Right renal cortex interstitium (tissue), 3 donors: ENCODE data around the gene NOL7. TPM values are rescaled to one million over a fixed set of nuclear protein-coding genes. Genes with fewer than 3 reads are reported as not detected.
A peak's percentile ranks its signal among the peaks of the same experiment; 100 is the strongest.

Experiments used
- DNase-seq, 3 donors: peaks; one replicate each; pipeline ENCODE4 v3.0.0-alpha.2; 2013; ENCODE audit warnings: low read depth in 3 of 3, low spot score in 2 of 3
- polyA plus RNA-seq, 3 donors: library from polyadenylated mRNA; unstranded; fragments of 120-200 nt; gene quantifications; one replicate each; pipeline ENCODE4 v1.2.1, GENCODE V29; 2013; ENCODE audit not compliant: insufficient read length in 3 of 3

Gene NOL7
- polyA plus RNA-seq: 100 to 1,000 TPM in 1 of 3 donors, 10 to 100 TPM in 2; 94.6 to 101 (median 97.3) TPM

DNA sequence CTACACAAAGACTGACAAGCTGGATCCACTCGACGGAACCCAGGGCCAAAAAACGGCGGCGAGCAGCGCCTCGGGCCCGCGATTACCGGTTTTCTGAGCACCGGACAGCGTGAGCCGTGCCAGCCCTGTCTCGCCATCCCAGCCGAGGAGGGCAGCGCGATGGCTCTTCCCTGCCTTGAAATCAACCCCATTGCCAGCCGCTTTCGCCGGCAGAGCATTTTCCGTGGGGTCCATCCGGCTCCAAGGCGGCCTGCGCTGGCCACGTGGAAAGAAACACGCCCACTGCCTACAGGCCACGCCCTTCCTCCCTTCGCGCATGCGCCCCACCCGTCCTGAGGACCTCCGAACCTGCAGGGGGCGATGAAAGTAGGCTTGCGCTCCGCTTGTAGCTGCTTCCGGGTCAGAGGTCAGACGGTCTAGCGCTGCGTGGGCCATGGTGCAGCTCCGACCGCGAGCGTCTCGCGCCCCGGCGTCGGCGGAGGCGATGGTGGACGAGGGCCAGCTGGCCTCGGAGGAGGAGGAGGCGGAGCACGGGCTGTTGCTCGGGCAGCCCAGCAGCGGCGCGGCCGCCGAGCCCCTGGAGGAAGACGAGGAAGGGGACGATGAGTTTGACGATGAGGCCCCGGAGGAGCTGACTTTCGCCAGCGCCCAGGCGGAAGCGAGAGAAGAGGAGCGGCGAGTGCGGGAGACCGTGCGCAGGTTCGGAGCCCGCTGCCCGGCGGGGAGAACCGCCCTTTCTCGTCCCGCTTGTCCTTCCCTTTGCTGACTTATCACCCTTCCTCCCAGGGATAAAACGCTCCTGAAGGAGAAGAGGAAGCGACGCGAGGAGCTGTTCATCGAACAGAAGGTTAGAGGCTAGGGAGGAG is at the start of gene NOL7:
TSS of gene NOL7 (plus strand) at position 410 of the 866 bp plus-strand sequence. CDS start at position 434, 24 bp downstream.
- peak; percentile 96 to 97 (median 96) for DNase-seq

- DNase-seq: no peak
Observed at GRCh38 chr6:13565921-13566320, 49.2 kb upstream of the NOL7 start.

DNA sequence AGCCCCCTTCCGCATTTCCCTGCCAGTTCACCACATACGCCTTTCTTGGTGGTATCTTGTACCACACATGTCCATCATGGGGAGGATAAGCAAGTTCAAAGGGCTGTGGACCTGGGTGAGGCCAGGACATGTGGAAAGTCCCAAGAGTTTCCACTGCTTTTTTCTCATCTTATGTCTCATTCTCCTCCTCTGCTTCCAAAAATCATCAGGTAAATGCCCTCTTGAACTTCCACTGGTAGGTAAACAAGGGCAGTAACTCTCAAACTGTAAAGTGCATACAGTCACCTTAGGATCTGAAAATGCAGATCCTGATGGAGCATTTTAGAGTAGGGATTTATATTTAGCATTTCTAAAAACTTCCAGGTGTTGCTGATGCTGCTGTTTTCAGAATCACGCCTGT is 48.6 kb upstream of the NOL7 start:
- no peak for DNase-seq

- no peak for DNase-seq
Observed at GRCh38 chr6:13568970-13569369, 46.2 kb upstream of the NOL7 start.

GRCh38 chr6:13572240-13572639 is 42.9 kb upstream of the NOL7 start:
- DNase-seq: no peak

- no peak for DNase-seq
Observed at GRCh38 chr6:13572951-13573654, 42.0 kb upstream of the NOL7 start.

- peak in 1 of 3 donors; percentile 21 for DNase-seq
Observed at GRCh38 chr6:13573669-13574110, 41.4 kb upstream of the NOL7 start.

DNA sequence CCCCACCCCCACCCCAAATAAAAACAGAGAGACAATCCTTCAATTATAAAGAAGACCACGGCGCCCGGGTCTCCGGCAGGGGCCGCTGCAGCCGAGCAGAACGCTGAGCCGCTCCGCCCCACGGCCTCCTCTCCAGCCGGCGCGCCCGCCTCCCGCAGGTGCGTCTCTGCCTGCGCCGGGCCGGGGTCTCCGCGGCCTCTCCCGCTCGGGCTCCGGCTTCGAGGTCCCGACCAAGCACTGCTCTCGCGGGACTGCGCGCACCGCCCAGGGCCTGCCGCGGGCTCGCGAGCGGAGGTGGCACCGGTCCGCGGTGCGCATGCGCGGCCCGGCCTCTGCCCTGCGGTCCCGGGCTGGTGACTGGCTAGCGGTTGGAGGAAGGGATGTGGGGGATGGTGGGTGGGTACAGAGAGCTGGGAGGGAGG is 41.0 kb upstream of the NOL7 start:
- peak; percentile 84 to 90 (median 85) for DNase-seq

DNA sequence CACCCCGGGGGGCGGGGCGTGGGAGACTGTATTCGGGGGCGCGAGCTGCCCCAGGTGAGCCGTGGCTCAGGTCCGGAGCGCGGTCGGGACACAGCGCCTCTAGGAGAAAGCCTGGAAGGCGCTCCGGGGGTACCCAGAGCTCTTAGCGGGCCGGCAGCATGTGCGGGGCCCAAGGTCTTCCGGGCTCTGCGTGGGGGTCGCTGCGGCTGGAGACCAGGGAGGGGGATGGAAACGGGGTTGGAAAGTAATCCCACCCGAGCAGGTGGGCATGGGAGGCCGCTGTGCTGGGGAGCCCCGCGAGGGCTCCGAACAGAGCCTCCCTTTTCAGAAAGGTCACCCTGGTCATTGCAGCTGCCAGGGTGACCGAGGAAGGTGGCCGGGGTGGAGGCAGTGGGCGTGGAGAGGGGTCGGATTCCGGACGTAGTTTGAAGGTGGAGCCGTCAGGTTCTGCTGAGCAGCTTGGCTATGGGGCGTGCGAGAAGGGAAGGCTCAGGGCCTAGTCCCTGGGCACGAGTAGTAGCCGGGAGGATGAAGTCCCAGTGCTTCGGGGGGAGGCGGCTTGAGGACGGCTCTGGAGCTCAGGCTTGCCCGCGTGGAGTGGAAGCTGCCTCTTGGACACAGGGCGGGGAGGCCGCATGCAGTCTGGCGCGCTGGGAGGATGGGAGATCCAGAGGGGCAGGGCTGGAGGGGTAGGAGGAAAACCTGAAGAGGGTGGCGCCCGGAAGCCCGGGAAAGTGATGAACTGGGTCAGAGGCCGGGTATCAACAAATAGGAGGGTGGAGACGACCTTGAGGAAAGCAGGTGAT is 40.4 kb upstream of the NOL7 start, which contains the start of gene SIRT5:
TSS of gene SIRT5 (plus strand) at position 31 of the 806 bp plus-strand sequence. CDS start 9,510 bp downstream, outside the sequence.
- DNase-seq: peak; percentile 61 to 74 (median 67)

- no peak for DNase-seq
Observed at GRCh38 chr6:13575377-13575775, 39.8 kb upstream of the NOL7 start.

- DNase-seq: no peak
Observed at GRCh38 chr6:13576017-13576416, 39.1 kb upstream of the NOL7 start.

DNA sequence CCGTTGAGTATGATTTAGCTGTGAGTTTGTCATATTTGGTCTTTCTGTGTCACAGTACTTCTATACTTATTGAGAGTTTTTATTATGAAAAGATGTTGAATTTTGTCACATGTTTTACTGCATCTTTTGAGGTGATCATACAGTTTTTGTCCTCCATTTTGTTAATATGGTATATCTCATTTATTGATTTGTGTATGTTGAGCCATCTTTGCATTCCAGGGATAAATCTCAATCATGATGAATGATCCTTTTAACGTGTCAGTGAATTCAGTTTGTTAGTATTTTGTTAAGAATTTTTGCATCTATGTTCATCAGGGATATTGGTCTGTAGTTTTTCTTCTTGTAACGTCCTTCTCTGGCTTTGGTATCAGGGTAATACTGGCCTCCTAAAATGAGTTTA is 37.2 kb upstream of the NOL7 start:
- no peak for DNase-seq

DNA sequence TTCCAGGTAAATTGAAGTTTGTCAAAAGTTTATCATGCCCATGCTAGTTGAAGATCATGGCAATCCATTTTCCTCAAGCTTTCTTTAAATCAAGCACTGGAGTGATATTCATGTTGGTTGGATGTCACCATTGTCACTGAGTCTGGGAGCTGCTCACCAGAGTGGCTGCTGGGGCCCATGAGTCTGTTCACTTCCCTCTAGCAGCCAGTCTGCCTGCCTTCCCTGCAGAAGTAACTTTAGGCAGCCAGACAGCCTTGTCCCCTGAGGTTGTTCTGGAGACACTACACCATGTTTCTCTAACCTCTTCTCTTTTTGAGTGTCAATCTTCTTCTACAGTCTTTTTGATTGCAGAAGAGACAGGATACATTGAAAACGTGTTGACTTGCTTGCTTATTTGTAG is 35.2 kb upstream of the NOL7 start:
- DNase-seq: no peak

DNA sequence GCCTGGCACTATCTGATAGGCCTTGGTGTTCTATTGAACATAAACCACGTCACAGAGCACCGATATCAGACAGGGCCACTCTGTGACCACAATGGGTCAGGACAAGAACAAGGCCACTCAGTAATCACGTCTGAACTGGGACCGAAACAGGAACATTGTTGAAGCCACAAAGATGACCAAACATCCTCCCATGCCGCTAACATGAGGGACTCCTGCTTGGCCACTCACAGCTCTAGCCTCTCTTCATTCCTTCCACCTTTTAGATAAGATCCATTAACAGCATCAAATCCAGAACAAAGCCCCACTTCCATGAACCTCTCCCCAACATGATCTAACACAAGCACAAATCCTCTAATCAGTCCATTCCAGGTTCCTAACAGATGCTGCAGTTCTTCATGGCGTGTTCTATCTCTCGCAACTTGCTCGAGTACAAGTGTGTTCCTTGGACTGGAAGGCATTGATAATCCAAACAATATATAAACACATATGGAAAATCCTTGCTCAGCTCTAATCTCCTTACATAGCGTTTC is 33.4 kb upstream of the NOL7 start:
- no peak for DNase-seq

DNA sequence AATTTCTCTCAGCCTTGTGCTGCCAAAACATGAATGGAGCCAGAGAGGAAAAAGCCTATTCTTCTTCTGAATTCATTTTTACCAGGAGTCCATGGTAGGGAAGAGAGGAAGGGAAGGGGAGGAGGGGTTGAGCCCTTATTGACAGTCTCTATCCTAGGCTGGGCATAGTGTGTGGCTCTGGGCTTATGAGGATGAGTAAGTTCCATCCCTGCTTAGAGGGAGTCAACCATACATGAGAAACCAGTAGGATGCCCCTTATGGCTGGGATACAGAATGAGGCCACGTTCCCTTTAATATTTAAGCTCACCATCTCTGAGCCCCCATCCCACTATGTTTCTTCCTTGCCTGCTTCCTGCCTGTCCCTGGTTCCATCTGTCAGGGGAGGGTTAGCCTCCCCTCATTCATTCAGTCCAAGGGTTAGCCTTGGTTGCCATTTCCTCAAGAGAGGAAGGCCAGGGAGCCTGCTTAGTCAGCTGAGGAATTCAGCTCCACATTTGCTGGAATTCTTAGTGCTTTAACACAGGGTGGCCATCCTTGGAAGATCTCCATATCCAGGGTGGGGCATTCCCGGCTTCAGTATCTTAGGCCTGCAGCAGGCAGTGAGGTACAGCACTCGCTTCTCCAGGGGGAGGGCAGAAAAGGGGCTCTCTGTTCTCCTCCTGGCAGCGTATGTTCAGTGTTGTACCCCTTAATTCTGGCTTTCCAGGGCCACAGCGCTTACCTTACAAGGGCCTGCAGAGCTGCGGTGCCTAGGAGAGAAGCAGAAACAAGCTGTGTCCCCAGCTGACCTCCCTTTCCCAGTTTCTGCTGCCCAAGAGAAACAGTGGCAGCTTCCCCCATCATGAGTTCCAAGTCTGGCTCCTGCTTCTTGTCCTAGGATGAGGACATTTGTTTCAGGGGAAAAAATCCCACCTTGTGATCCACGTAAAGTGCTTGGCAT is 28.3 kb upstream of the NOL7 start:
- no peak for DNase-seq

DNA sequence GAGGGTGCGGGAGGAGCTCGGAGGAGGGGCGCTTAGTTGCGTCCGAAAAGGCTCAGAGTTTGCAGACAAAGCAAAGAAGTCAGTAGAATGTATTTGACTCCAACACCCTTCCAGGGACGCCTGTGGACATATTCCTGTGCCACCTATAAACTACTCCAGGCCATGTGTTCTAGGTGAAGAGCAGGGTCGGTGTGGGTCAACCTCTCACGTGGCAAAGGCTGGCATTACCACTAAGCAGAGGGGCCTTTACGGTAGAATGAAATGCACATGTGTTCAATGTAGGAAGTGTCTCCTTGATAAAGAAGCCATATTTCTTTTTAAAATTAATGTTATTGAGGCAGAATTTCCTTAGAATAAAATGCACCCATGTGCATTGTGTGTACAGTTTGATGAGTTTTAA is 25.3 kb upstream of the NOL7 start:
- no peak for DNase-seq

DNA sequence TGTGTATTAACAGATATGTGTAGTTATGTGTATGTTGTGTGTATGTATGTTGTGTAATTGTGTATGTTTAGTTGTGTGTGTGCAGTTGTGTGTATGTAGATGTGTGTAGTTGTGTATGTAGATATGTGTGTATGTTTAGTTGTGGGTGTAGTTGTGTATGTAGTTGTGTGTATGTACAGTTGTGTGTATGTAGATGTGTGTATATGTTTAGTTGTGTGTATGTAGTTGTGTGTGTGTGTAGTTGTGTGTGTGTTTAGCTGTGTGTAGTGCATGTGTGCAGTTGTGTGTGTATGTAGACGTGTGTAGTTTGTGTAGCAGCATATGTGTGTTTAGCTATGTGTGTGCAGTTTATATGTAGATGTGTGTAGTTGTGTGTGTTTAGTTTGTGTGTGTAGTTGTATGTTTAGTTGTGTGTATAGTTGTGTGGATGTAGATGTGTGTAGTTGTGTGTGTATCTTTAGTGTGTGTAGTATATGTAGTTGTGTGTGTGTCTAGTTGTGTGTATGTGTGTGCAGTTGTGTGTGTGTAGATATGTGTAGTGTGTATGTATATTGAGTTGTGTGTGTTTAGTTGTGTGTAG is 24.5 kb upstream of the NOL7 start:
- no peak for DNase-seq

DNA sequence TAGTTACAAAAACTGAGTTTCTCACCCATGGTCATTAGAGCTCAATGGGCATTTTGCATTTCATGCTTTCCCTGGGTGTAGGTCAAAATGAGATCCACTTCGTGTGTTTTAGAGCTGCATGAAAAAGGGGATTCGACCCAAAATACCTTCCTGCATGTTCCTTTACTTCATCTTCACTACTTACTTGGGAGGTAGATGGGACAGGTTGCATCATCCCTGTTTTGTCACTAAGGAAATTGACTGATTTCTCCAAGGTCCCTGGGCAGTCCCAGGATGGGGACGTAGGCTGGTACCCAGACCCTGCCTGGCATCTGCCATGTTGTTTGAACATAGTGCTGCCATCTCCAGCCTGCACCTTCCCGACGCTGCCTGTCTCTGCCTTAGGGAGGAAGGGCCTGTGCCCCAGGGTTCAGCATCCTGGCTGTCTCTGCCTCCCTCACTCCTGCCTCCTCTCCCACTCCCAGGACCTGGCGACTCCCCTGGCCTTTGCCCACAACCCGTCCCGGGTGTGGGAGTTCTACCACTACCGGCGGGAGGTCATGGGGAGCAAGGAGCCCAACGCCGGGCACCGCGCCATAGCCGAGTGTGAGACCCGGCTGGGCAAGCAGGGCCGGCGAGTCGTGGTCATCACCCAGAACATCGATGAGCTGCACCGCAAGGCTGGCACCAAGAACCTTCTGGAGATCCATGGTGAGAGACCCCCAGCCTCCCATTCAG is 23.8 kb upstream of the NOL7 start:
- DNase-seq: no peak
